ENCODE results near the gene CCDC69.

DNA sequence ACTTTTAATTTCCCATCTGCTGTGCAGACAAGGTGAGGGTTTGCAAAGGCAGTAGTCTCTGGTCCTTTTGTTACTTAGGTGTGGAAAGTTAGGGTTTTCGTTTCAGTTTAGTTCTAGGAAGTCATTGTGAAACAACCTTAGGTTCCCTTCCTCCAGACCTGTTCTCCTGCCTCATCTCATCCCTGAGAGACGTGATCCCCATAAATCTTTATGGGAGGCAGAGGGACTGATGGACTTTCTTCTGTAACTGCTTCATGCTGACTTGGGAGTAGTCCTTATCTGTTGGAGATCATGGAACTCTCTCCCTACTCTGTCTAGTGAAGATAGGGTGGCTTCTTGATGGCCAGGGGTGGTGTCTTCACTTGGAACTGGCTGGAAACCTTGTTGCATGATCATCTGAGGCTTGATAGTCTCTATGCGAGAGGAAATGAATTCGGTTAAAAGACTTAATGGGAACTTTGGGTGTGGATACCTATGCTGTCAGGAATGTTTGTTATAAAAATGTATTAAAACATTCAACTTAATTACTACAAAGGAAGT is 21.9 kb upstream of the CCDC69 start:
- TF ChIP-seq, protein P1, sequence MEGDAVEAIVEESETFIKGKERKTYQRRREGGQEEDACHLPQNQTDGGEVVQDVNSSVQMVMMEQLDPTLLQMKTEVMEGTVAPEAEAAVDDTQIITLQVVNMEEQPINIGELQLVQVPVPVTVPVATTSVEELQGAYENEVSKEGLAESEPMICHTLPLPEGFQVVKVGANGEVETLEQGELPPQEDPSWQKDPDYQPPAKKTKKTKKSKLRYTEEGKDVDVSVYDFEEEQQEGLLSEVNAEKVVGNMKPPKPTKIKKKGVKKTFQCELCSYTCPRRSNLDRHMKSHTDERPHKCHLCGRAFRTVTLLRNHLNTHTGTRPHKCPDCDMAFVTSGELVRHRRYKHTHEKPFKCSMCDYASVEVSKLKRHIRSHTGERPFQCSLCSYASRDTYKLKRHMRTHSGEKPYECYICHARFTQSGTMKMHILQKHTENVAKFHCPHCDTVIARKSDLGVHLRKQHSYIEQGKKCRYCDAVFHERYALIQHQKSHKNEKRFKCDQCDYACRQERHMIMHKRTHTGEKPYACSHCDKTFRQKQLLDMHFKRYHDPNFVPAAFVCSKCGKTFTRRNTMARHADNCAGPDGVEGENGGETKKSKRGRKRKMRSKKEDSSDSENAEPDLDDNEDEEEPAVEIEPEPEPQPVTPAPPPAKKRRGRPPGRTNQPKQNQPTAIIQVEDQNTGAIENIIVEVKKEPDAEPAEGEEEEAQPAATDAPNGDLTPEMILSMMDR (IDR thresholded peaks at IDR 0.05): no peak
- TF ChIP-seq POLR2A (IDR thresholded peaks at IDR 0.05): no peak

Measured in body of pancreas (tissue), 4 donors.